SIG-M5 treated with dmso at 0.1 percent for 504 hours (cell line): ENCODE results near the gene DAZAP1.

Experiments used
- DNase-seq: peaks from one replicate; lab custom pipeline; 2025; ENCODE audit not compliant: unreplicated experiment; lab: John Stamatoyannopoulos, UW

DAZAP1 gene

DNA sequence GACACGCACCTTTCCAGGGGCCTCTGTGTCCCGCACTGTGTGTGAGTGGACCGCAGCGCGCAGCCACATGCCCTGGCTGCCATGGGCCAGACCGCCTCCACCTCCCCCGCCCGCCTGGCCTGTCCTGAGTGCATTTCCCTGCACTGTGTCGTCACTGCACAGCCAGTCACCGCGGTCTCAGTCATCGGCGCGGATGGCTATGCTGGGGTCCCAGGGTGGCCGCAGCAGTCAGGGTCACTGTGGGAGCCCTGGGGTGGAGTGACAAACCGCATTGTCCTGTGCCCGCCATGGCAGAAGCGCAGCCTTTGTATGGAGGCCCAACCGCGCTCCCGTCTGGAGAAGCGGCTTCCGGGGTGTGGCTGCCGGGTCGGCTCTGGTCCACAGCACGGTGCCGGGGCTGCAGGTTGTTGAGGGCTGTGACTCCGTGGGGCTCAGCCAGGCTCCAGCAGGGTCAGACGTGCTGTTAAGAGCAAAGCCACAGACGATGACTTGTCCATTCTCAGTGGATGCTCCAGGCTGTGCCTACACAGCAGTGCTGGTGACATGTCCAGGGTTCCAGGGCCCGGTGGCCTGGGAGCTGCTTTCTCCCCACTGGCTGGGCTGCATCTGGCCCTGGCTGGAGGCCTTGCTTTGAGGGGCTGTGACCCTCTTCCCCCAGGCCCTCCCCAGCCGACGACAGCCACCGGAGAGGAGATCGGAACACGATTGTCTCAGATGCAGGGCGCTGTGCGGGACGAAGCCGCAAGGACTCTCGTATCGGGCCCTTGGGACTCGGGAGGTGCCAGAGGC is 30.0 kb upstream of the DAZAP1 start:
- DNase-seq = no peak

DNA sequence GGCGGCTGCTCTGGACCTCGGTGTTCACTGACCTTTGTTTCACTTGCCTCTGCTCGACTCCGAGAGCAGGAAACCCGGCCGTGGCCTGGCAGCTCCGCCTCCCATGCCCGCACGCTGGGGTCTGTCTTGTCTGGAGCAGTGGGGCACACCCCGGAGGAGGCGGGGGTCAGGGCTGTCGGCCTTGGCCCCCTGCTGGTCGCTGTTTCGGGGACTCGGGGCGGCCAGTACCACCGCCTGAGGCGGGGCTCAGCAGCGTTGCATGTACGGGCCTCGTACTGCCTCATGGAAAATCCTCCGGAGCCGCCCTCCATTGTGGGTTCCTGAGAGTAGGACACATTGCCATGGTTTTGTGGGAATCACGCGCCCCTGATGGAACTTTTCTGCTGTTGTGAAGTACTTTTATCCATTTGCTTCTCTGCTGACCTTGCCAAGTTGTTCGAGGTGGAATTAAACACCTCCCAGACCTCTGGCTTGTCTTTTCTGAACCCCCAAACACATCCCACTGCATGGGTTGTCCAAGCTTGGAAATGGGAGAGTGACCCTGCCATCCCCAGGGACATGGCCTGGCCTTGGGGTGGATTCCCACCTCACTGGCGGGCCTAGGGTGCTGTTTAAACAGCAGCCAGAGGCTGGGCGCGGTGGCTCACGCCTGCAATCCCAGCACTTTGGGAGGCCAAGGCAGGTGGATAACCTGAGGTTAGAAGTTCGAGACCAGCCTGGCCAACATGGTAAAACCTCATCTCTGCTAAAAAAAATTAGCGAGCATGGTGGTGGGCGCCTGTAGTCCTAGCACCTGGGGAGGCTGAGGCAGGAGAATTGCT is 29.2 kb upstream of the DAZAP1 start:
- DNase-seq = no peak

DNA sequence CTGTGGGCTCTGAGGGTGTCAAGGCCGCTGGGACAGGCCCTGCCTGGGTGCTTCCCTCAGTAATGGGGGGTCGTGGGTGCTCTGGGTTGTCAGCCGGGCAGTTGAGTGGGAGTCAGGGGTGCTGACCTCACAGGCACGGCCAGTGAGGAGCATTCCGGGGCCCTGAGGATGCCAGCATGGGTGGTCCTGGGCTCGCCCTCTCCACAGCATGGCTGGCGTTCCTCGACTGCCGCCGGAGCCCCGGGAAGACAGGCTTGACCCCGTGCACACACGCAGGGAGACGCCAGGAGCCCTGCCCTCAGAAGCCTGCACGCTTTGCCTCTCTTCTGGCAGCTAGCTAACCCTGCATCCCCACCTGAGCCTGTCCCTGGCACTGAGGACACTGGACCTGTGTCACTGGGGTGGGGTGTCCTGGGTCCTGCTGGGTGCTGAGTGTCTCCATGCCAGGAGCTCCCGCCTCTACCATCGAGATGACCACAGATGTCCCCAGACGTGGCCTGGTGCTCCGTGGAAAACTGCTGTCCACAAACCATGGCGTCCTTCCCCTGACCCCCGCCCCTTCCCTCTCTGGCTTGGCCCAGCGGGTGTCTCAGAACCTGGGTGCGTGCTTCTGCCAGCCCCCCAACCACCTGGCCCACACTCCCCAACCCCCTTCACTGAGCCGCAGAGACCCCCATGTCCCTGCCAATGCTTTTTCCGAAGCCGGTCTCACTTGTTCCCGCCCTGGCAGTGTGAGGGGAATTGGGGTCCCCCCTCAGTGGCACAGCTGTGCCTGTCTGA is 28.1 kb upstream of the DAZAP1 start:
- DNase-seq = no peak

- DNase-seq = no peak
These were observed 27.4 kb upstream of the DAZAP1 start for GRCh38 chr19:1379961-1380489.

DNA sequence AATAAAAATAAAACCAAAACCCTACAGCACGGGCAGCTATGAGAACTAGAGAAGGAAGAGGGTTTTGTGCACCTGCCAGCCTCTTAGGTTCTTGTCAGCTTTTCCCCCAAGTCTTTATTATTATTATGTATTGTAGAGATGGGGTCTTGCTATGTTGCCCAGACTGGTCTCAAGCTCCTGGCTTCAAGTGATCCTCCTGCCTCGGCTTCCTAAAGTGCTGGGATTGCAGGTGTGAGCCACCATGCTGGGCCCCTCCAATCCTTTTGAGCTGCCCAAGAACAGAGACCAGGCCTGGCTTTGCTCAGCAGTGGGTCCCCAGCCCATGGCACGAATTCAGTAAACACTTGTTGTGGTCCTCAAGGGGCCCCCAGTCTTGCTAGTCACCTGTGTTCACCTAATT is 25.1 kb upstream of the DAZAP1 start:
- DNase-seq = no peak

DNA sequence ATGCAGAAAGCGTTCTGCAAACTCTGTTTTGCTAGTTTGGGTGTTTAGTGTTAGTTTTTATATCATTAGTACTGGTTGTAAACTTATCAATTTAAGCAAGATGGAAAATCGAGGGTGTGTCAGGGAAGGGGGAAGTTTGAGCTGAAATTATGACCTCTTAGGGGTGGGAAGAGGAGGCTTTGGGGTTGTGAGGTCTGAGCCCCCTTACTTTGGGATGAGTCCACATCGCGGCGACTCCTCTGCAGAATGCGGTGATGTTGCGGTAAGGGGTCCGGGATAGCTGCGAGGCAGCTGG is 24.4 kb upstream of the DAZAP1 start:
- DNase-seq = no peak

DNA sequence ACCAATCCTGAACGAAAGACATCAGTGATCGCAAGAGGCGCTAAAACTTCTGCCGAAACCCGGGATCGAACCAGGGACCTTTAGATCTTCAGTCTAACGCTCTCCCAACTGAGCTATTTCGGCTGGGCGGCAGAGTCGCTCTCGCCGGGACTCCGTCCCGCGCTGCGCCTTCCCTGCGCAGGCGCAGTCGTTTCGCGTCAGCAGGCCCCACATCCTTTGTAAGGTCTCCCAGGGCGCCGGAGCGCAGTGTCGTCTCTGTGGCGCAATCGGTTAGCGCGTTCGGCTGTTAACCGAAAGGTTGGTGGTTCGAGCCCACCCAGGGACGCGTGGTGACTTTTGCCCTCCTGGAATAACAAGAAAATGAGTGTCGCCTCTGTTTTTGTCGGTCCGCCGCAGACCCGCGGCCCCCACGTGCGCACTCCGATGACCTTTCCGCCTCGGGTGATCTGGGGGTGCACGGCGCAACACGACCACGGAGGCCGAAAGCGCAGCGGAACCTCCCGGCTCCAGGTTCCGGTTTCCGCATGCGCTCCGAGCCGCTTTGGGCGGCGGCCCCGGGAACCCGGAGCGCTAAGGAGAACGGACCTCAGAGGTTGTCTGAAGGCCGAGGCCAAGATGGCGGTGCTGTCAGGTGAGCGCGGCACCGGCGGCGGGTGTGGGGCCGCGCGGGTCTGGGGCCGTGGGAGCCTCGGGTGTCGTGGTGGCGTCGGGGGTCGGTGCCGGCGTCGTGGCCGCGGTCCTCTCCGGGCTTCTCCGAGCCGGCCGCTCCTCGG is 23.9 kb upstream of the DAZAP1 start, which contains the start of gene NDUFS7:
TSS of gene NDUFS7 (plus strand) at position 596 of the 773 bp plus-strand sequence. CDS start at position 616, 20 bp downstream.
- DNase-seq = peak; percentile 83

DNA sequence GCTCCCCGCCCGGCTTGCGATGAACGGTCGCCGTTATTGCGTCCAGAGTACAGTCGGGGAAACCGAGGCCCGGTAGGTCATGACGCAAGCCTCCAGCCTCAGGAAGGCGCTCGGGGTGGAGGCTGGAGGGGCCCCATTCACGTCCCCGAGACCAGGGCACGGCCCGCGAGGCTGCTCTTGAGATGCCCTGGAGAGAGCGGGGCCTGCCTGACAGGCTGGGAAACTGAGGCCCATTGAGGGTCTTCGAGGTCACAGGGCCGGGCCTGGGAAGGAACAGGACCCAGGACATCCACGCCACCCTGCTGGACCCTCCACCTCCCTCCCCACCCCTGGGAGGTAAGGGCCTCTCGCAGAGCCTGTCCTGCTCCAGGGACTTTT is 23.3 kb upstream of the DAZAP1 start:
- DNase-seq = no peak

DNA sequence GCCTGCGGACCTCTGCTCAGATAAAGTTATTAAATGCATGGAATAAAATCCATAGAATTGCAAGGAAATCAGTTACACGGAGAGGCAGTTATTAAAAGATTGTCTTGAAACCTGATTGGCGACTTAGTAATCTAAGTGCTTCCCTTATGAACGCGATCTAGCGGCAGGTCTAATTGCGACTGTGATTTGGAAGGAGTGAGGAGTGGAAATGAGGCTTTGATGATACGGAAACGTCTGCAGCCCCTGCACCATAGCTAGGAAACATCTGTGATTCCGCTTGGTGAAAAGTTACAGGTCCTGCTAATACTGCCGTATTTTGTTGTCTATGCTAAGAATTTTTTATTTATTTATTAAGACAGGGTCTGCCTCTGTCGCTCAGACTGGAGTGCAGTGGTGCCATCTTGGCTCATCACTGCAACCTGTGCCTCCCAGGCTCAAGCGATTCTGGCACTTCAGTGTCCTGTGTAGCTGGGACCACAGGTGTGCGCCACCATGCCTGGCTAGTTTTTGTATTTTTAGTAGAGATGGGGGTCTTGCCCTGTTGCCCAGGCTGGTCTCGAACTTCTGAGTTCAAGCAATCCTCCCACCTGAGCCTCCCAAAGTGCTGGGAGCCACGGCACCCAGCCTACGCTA is 22.8 kb upstream of the DAZAP1 start:
- no peak for DNase-seq

GRCh38 chr19:1385816-1386215 is 21.6 kb upstream of the DAZAP1 start:
- no peak for DNase-seq

- DNase-seq = no peak
These were observed 20.3 kb upstream of the DAZAP1 start for GRCh38 chr19:1386945-1387683.

DNA sequence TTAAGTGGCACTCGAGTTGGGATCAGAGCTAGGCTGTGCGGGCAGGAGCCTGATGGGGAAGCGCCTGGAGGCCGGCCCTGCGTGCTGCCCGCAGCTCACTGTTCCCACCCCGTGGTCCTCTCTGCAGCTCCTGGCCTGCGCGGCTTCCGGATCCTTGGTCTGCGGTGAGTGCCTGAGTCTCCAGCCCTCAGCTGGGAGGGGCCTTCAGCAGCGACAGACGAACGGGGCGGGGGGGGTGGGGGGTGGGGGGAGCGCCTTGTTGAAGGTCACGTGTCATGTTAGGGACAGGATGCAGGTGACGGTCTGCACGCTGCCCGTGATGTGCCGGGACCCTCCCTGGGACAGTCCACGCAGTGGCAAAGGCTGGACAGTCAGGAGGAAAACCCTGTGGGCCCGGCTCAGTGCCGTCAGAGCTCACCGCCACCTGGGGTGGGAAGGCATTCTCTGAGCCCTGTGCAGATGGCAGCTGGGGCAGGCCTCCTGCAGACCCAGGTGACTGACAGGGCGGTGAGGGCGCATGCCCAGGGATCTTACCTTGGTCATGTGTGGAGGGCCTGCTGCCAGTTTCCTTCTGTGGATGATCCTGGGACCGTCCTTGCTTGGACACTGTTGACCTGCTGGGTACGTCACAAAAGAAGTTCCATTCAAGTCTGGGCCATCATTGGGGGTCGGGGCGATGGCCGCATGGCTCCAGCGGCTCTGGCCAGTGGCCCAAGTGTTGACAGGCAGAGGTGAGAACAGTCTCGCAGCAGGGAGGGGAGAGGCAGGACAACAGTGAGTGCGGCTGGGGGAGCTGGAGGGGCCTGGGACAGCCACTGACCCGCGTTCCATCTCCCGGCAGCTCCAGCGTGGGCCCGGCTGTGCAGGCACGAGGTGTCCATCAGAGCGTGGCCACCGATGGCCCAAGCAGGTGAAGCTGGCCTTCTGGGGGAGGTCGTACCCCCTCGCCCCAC is 19.4 kb upstream of the DAZAP1 start:
- no peak for DNase-seq

DNA sequence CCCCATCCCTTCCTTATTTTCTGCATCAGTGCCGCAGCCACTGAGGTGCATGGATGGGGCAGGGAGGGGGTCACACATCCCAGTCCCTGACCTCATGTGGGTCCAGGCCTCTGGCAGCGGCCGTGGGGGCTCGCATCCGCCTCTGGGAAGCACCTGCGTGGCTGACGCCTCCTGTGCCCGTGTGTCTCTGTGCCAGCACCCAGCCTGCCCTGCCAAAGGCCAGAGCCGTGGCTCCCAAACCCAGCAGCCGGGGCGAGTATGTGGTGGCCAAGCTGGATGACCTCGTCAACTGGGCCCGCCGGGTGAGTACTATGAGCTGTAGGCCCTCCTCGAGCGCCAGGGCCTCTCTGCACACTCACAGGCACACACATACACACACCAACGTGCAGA is 18.8 kb upstream of the DAZAP1 start:
- DNase-seq = no peak

DNA sequence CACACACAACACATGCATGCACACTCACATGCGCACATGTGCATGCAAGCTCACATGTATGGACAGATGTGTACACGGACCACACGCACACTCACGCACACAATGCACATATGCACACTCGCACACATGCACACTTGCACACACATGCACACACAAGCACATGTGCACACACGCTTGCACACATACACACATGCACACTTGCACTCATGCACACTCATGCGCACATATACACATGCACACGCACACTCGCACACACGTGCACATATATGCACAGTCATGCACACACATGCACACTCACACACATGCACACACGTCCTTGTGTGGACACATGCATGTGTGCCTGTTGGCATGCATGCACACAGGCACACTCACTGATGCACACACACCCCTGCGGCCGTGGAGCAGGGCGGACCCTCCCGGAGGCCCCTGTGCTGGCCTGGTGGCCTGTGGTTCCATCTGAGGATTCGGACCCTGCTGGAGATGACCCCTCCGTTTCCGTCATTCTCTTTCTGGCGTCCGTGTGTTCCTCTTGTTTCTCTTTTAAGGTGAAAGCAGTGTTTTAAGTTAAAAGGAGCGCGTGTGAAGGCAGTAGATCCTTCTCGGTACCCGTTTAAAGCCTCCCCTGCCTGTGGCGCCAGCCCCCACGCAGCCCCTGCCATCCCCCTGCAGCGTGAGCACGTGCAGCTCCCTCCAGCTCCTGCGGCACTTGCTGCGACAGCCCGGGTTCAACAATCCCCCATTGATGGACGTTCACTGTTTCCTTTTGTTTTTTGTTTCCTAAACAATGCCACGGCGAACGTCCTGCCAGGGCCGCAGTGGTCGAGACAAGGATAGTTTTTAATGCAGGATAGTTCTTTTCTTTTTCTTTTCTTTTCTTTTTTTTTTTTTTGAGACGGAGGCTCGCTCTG is 18.1 kb upstream of the DAZAP1 start:
- DNase-seq = no peak

- no peak for DNase-seq
These were observed 16.4 kb upstream of the DAZAP1 start for GRCh38 chr19:1390890-1391423.

DNA sequence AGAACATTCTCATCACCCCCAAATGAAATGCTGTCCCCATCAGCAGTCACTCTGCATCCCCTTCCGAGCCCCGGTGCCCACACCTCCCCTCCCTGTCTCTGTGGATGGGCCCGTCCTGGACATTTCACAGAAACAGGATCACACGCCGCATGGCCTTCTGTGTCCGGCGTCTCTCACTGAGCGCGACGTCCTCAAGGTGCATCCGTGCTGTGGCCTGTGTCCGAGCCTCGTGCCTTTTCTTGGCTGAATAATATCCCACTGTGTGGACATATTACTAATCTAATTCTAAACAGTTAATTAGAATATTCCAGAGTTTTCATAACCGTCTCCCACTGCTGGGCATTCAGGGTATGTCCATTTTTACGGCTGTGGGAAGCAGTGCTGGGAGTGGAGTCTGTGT is 15.0 kb upstream of the DAZAP1 start:
- DNase-seq = no peak

DNA sequence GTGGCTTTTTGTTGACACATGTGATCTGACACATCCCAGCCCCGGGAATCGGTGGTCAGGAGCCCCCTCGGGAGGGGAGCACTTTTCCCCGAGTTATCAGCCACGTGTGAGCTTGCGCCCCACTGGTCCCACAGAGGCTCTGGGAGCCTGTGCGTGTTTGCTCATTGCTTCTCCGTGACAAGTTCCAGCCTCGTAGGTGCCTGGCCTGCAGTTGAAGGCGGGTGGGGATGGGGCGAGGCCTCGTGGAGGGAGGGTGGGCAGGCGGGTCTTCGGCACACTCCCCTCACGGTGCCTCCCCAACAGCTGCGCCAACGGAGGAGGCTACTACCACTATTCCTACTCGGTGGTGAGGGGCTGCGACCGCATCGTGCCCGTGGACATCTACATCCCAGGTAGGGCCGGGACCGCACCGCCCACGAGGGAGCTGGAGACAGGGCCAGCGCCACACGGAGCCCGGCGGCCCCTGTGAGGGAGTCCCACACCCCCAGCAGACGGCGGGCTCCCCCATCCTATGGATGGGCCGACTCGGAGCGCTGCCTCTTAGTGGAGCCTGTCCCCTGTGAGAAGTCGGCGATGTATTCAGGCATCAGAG is 14.4 kb upstream of the DAZAP1 start:
- DNase-seq = no peak
